Sciatic nerve (tissue), 2 donors: ENCODE results near the gene EIF3D. TPM values are rescaled to one million over a fixed set of nuclear protein-coding genes. Genes with fewer than 3 reads are reported as not detected.

Experiments
- ATAC-seq: fragments of 200-7000 bp; cut with Tn5 transposase; one replicate; pipeline ENCODE4 v1.9.1; 2020; ENCODE audit warnings: mild to moderate bottlenecking, moderate library complexity
- DNase-seq: peaks from one replicate; pipeline ENCODE4 v3.0.0-alpha.2; 2020; ENCODE audit warnings: low spot score
- intact Hi-C: fragments of 100-400 bp; cut with DNase I; formaldehyde crosslinking; loops from one replicate; pipeline ENCODE4 v1.14.2; 2022
- total RNA-seq: library from RNA; stranded (reverse); fragmentation: NEBNext Ultra II Directional; extraction: Animal tissue kit (Norgen Biotek cat#: 25700); gene quantifications from one replicate; pipeline ENCODE4 v1.2.1, GENCODE V29; 2021
- donor health status: DM: no; HTN: no; CAD: no.
- donor health status: DM: no; HTN: no; CAD: no.

Gene EIF3D
- total RNA-seq, 1 donor from 2014 or later = 132 TPM

GRCh38 chr22:36512333-36512732 is 16.6 kb downstream of the EIF3D start:
- ATAC-seq (no peak), DNase-seq (no peak)

GRCh38 chr22:36510966-36511881 is 17.7 kb downstream of the EIF3D start:
- DNase-seq (no peak), ATAC-seq (no peak)
- intact Hi-C loops = no loop called here

More at GRCh38 chr22:36512333-36512732, 16.6 kb downstream of the EIF3D start:
- intact Hi-C loops = no loop called here

- ATAC-seq (no peak), DNase-seq (no peak)
- intact Hi-C loops = no loop called here
These were observed 18.6 kb downstream of the EIF3D start for GRCh38 chr22:36510384-36510783.

- ATAC-seq (no peak), DNase-seq (no peak)
- intact Hi-C loops = no loop called here
These were observed 21.4 kb downstream of the EIF3D start for GRCh38 chr22:36507518-36508010.

- ATAC-seq (peak; percentile 91), DNase-seq (peak; percentile 95)
- intact Hi-C loops = no loop called here
These were observed 22.1 kb downstream of the EIF3D start, which contains the start of gene FOXRED2 for GRCh38 chr22:36506637-36507517. FOXRED2 (minus strand) TSS chr22:36507040; CDS start chr22:36506422, 618 bp downstream.

- intact Hi-C loops = no loop called here
- ATAC-seq (peak; percentile 3), DNase-seq (no peak)
These were observed 22.8 kb downstream of the EIF3D start for GRCh38 chr22:36505998-36506635.

GRCh38 chr22:36497910-36498665 is 30.9 kb downstream of the EIF3D start:
- ATAC-seq (no peak), DNase-seq (no peak)
- intact Hi-C loops = no loop called here

GRCh38 chr22:36493690-36494110 is 35.3 kb downstream of the EIF3D start:
- intact Hi-C loops = no loop called here
- DNase-seq = no peak
- peak; percentile 77 for ATAC-seq

GRCh38 chr22:36492109-36492508 is 36.9 kb downstream of the EIF3D start:
- intact Hi-C loops = no loop called here
- no peak for DNase-seq
- no peak for ATAC-seq

GRCh38 chr22:36491155-36491554 is 37.8 kb downstream of the EIF3D start:
- ATAC-seq (no peak), DNase-seq (no peak)
- intact Hi-C loops = no loop called here

- intact Hi-C loops = no loop called here
- DNase-seq (no peak), ATAC-seq (no peak)
These were observed 42.2 kb downstream of the EIF3D start for GRCh38 chr22:36486619-36487384.

GRCh38 chr22:36481393-36482168 is 47.4 kb downstream of the EIF3D start, which contains the start of gene TXN2:
TXN2 (minus strand) TSS chr22:36481640; CDS start chr22:36480837, 803 bp downstream.
- peak; percentile 98 for DNase-seq
- peak; percentile 97 for ATAC-seq
- intact Hi-C loops = no loop called here

- no peak for DNase-seq
- intact Hi-C loops = no loop called here
- ATAC-seq = no peak
These were observed 48.0 kb downstream of the EIF3D start for GRCh38 chr22:36480941-36481392.

- intact Hi-C loops = no loop called here
- ATAC-seq (no peak), DNase-seq (no peak)
These were observed 50.0 kb downstream of the EIF3D start for GRCh38 chr22:36478966-36479365.

- no peak for DNase-seq
- intact Hi-C loops = no loop called here
- ATAC-seq = no peak
These were observed 53.6 kb downstream of the EIF3D start for GRCh38 chr22:36475341-36475740.

- intact Hi-C loops = no loop called here
- DNase-seq (no peak), ATAC-seq (no peak)
These were observed 56.3 kb downstream of the EIF3D start for GRCh38 chr22:36472689-36473088.

GRCh38 chr22:36471341-36471821 is 57.6 kb downstream of the EIF3D start:
- no peak for ATAC-seq
- no peak for DNase-seq
- intact Hi-C loops = no loop called here
